ENCODE measurements around the gene XYLT1.

DNA sequence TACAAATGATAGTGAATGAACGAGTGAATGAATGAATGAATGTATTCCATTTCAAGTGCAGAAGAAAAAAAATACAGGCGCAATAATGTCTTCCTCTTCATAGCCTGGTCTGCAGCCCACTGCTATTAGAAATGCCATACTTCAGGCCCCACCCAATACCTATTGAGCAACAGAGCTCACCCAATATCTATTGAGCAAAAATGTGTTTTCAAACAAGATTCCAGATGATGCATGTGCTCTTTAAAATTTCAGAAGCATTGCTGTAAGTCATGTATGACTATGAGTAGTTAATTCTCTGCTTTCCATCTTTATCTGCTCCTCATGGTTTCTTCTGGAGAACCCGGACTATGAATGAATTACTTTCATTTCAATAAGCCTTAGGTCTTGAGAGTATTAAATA, 308.2 kb downstream of the XYLT1 start:
- no peak for TF ChIP-seq JUND (CRISPR knock-in tag; IDR thresholded peaks at IDR 0.05)
- TF ChIP-seq ZSCAN29 (CRISPR knock-in tag; conservative IDR thresholded peaks at IDR 0.05) = no peak
- TF ChIP-seq CTCF (CRISPR knock-in tag; IDR thresholded peaks at IDR 0.05) = no peak
- TF ChIP-seq, protein P1, sequence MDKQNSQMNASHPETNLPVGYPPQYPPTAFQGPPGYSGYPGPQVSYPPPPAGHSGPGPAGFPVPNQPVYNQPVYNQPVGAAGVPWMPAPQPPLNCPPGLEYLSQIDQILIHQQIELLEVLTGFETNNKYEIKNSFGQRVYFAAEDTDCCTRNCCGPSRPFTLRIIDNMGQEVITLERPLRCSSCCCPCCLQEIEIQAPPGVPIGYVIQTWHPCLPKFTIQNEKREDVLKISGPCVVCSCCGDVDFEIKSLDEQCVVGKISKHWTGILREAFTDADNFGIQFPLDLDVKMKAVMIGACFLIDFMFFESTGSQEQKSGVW (CRISPR knock-in tag; IDR thresholded peaks at IDR 0.05; ENCODE audit: borderline replicate concordance) = no peak
- TF ChIP-seq TCF12 (IDR thresholded peaks at IDR 0.05) = no peak
- no peak for TF ChIP-seq TCF12 (CRISPR knock-in tag; IDR thresholded peaks at IDR 0.05)

Measured in HepG2 (cell line).